ENCODE results near the gene ZNF581.
A peak's percentile ranks its signal among the peaks of the same experiment; 100 is the strongest.

Gene ZNF581

GRCh38 chr19:55638864-55639359 lies 4.5 kb upstream of the ZNF581 start:
- Histone ChIP-seq H3K27ac (peak overlapping the region; percentile 92), H3K4me2 (peak overlapping the region; percentile 98), H3K27me3 (no peaks in the 10 kb centered on the region; the same call in 1 of the 2 replicates), H4K20me1 (no peaks in the 10 kb centered on the region), H3K9ac (peak overlapping the region; percentile 94; the same call in 1 of the 2 replicates), H3K4me3 (no peak overlapping the region), H3K4me1 (peaks cover 70% of the 10 kb centered on the region), H3K36me3 (peaks cover 7% of the 10 kb centered on the region), H3K9me3 (no peaks in the 10 kb centered on the region)
- no peak for TF ChIP-seq Cebpa-rat (IDR thresholded peaks at IDR 0.05)

GRCh38 chr19:55640043-55640576 lies 3.3 kb upstream of the ZNF581 start:
- Histone ChIP-seq H3K4me3 (peak overlapping the region; percentile 89), H3K36me3 (peaks cover 16% of the 10 kb centered on the region), H4K20me1 (peaks cover 11% of the 10 kb centered on the region; the same call in 1 of the 2 replicates), H3K27me3 (no peaks in the 10 kb centered on the region), H3K9me3 (no peaks in the 10 kb centered on the region), H3K27ac (peak overlapping the region; percentile 92), H3K4me2 (peak overlapping the region; percentile 98), H3K9ac (peak overlapping the region; percentile 94), H3K4me1 (peaks cover 75% of the 10 kb centered on the region)
- no peak for TF ChIP-seq Cebpa-rat (IDR thresholded peaks at IDR 0.05)

- peaks cover 75% of the 10 kb centered on the region for H3K4me1 ChIP-seq
- peak within 1 kb of the TSS; percentile 94 for H3K9ac ChIP-seq
- H3K27ac ChIP-seq: peak within 1 kb of the TSS; percentile 92
- H4K20me1 ChIP-seq: peaks cover 14% of the 10 kb centered on the region; the same call in 1 of the 2 replicates
- no peak for TF ChIP-seq Cebpa-rat (IDR thresholded peaks at IDR 0.05)
- peak within 1 kb of the TSS; percentile 98 for H3K4me2 ChIP-seq
- H3K4me3 ChIP-seq: peak within 1 kb of the TSS; percentile 89
- peaks cover 23% of the 10 kb centered on the region for H3K36me3 ChIP-seq
- no peaks in the 10 kb centered on the region for H3K9me3 ChIP-seq
- H3K27me3 ChIP-seq: no peaks in the 10 kb centered on the region
Measured at GRCh38 chr19:55640577-55641425, 2.6 kb upstream of the ZNF581 start, which contains the start of gene ZNF580. Gene ZNF580 (plus strand): TSS chr19:55641002. CDS start chr19:55642509, 1,507 bp downstream.

- TF ChIP-seq Cebpa-rat (IDR thresholded peaks at IDR 0.05): no peak
Measured at GRCh38 chr19:55641426-55642152, 1.9 kb upstream of the ZNF581 start.

GRCh38 chr19:55642153-55643002 lies 1.1 kb upstream of the ZNF581 start:
- H3K4me3 ChIP-seq: peak overlapping the region; percentile 89
- H3K4me1 ChIP-seq: peaks cover 74% of the 10 kb centered on the region
- H3K4me2 ChIP-seq: peak overlapping the region; percentile 98
- no peak for TF ChIP-seq Cebpa-rat (IDR thresholded peaks at IDR 0.05)
- no peaks in the 10 kb centered on the region for H3K9me3 ChIP-seq
- peak overlapping the region; percentile 94 for H3K9ac ChIP-seq
- no peaks in the 10 kb centered on the region for H3K27me3 ChIP-seq
- peaks cover 30% of the 10 kb centered on the region for H3K36me3 ChIP-seq
- peak overlapping the region; percentile 92 for H3K27ac ChIP-seq
- peaks cover 14% of the 10 kb centered on the region; the same call in 1 of the 2 replicates for H4K20me1 ChIP-seq

More at GRCh38 chr19:55641426-55642152, 1.9 kb upstream of the ZNF581 start:
- peak overlapping the region; percentile 94 for H3K9ac ChIP-seq
- H3K36me3 ChIP-seq: peaks cover 27% of the 10 kb centered on the region
- H3K4me1 ChIP-seq: peaks cover 74% of the 10 kb centered on the region
- H4K20me1 ChIP-seq: peaks cover 14% of the 10 kb centered on the region; the same call in 1 of the 2 replicates
- H3K27ac ChIP-seq: peak overlapping the region; percentile 92
- no peaks in the 10 kb centered on the region for H3K27me3 ChIP-seq
- H3K9me3 ChIP-seq: no peaks in the 10 kb centered on the region
- peak overlapping the region; percentile 98 for H3K4me2 ChIP-seq
- peak overlapping the region; percentile 89 for H3K4me3 ChIP-seq

- peak overlapping the region; percentile 94 for H3K9ac ChIP-seq
- peaks cover 68% of the 10 kb centered on the region for H3K4me1 ChIP-seq
- peaks cover 14% of the 10 kb centered on the region; the same call in 1 of the 2 replicates for H4K20me1 ChIP-seq
- no peaks in the 10 kb centered on the region for H3K9me3 ChIP-seq
- H3K27ac ChIP-seq: peak overlapping the region; percentile 92
- H3K4me2 ChIP-seq: peak overlapping the region; percentile 98
- TF ChIP-seq Cebpa-rat (IDR thresholded peaks at IDR 0.05): no peak
- H3K27me3 ChIP-seq: no peaks in the 10 kb centered on the region
- H3K4me3 ChIP-seq: peak overlapping the region; percentile 89
- H3K36me3 ChIP-seq: peaks cover 22% of the 10 kb centered on the region
Measured at GRCh38 chr19:55643887-55644176, 383 bp downstream of the ZNF581 start.

- Histone ChIP-seq H3K4me1 (peaks cover 68% of the 10 kb centered on the region), H3K27me3 (no peaks in the 10 kb centered on the region), H3K4me3 (peak overlapping the region; percentile 89), H3K27ac (peak overlapping the region; percentile 92), H3K9me3 (no peaks in the 10 kb centered on the region), H4K20me1 (peaks cover 14% of the 10 kb centered on the region; the same call in 1 of the 2 replicates), H3K9ac (peak overlapping the region; percentile 94), H3K36me3 (peaks cover 22% of the 10 kb centered on the region), H3K4me2 (peak overlapping the region; percentile 98)
- no peak for TF ChIP-seq Cebpa-rat (IDR thresholded peaks at IDR 0.05)
Measured at GRCh38 chr19:55644191-55644833, 863 bp downstream of the ZNF581 start.

- Histone ChIP-seq H3K27ac (peak overlapping the region; percentile 92), H3K4me2 (peak overlapping the region; percentile 98), H3K27me3 (no peaks in the 10 kb centered on the region), H3K4me1 (peaks cover 68% of the 10 kb centered on the region), H3K9ac (peak overlapping the region; percentile 94), H3K9me3 (no peaks in the 10 kb centered on the region), H4K20me1 (peaks cover 14% of the 10 kb centered on the region; the same call in 1 of the 2 replicates), H3K36me3 (peaks cover 22% of the 10 kb centered on the region), H3K4me3 (peak overlapping the region; percentile 89)
- TF ChIP-seq Cebpa-rat (IDR thresholded peaks at IDR 0.05): no peak
Measured at GRCh38 chr19:55644842-55645511, 1.5 kb downstream of the ZNF581 start.

Measured in BLaER1 (cell line).